Ascending aorta (tissue), 2 donors: ENCODE data around the gene DUSP23. TPM values are rescaled to one million over a fixed set of nuclear protein-coding genes. Genes with fewer than 3 reads are reported as not detected.

Experiments used
- DNase-seq, 2 donors: peaks; one replicate each; pipeline ENCODE4 v3.0.0-alpha.2; 2019; ENCODE audit warnings: low spot score in 2 of 2
- H3K27ac ChIP-seq, 2 donors: fragments of 200-600 bp; sonication (generic); one replicate each; pipeline ENCODE4 v1.5.1; 2016 to 2017; ENCODE audit warnings: mild to moderate bottlenecking in 1 of 2
- H3K27me3 ChIP-seq: fragments of 200-600 bp; sonication (generic); one replicate; pipeline ENCODE4 v1.5.1; 2017
- H3K36me3 ChIP-seq, 2 donors: fragments of 200-600 bp; sonication (generic); one replicate each; pipeline ENCODE4 v1.5.1; 2016
- H3K4me1 ChIP-seq, 2 donors: fragments of 200-600 bp; sonication (generic); one replicate each; pipeline ENCODE4 v1.5.1; 2016 to 2017; ENCODE audit warnings: mild to moderate bottlenecking in 1 of 2
- H3K4me3 ChIP-seq, 2 donors: fragments of 200-600 bp; sonication (generic); one replicate each; pipeline ENCODE4 v1.5.1; 2016 to 2017; ENCODE audit warnings: mild to moderate bottlenecking in 1 of 2
- H3K9me3 ChIP-seq, 2 donors: fragments of 200-600 bp; sonication (generic); one replicate each; pipeline ENCODE4 v1.5.1; 2016
- CTCF ChIP-seq, 3 experiments: fragments of 200-600 bp in 2 of 3; fragments of 450-650 bp in 1 of 3; sonication (generic) in 2 of 3; IDR thresholded peaks; one replicate each; pipeline ENCODE4 v1.5.1; 2016 to 2019; ENCODE audit warnings: antibody characterized with exemption in 3 of 3, mild to moderate bottlenecking in 1 of 3, moderate library complexity in 1 of 3
- intact Hi-C: fragments of 100-400 bp; cut with DNase I; formaldehyde crosslinking; loops from one replicate; pipeline ENCODE4 v1.15.1; 2023
- total RNA-seq: library from RNA; depleted of rRNA; stranded (reverse); fragments of >200 nt; gene quantifications from one replicate; pipeline ENCODE4 v1.1.0, GENCODE V29; 2016

The DUSP23 gene
- total RNA-seq, 1 donor from 2014 or later, result 549 TPM

DNA sequence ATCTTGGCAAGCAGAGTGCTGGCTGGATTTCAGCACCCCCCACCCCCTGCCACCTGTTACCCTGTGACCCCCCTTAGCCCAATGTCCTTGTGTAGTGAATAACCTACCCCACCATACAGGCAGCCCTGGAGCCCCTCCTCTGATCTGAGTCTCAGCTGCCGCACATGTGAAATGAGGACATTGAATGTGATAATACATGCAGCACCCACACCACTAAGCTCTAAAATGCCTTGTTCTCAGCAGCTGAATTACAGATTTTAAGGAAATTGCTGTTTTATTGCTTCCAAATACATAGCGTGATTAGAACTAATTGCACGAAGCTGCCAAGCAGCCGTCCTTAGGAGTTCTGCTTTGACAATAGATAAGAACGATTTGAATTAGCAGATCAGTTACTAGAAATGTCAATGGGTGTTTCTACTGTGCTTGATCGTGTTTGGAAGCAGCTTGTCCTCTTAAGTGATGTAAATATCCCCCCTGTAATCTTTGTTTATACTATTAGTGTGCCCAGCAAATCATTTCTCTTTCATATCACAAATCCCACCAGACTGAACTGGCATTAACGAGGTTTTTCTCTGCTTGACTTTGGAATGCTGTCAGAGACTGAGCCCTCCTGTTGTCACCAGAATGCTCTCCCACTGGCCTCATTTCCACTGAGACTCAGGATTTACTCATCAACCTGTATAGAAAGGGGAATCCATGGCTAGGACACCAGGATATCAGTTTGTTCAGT lies 50.8 kb downstream of the DUSP23 start:
- H3K36me3 ChIP-seq, result peaks cover 0 to 4% of the 10 kb centered on the region in 2 donors
- no peaks in the 10 kb centered on the region for H3K9me3 ChIP-seq
- no peak for TF ChIP-seq CTCF (IDR thresholded peaks at IDR 0.05)
- DNase-seq, result no peak
- H3K4me3 ChIP-seq, result no peak overlapping the region
- no peak overlapping the region for H3K27ac ChIP-seq
- no peaks in the 10 kb centered on the region for H3K4me1 ChIP-seq
- H3K27me3 ChIP-seq, result no peaks in the 10 kb centered on the region
- intact Hi-C loops, result no loop called here

Other genes starting within 250 kb of the DUSP23 start
- gene OR10J5, start 245.0 kb upstream of the DUSP23 start, total RNA-seq, result not detected
- gene APCS, start 193.1 kb upstream of the DUSP23 start, total RNA-seq, result not detected
- gene CRP, start 66.4 kb upstream of the DUSP23 start, total RNA-seq, result 3.8 TPM
- gene FCRL6, start 21.4 kb downstream of the DUSP23 start, total RNA-seq, result not detected
- gene SLAMF8, start 45.9 kb downstream of the DUSP23 start, total RNA-seq, result 6.7 TPM
- not detected for gene VSIG8, start 81.7 kb downstream of the DUSP23 start, total RNA-seq
- gene CFAP45, start 119.2 kb downstream of the DUSP23 start, total RNA-seq, result not detected
- 363 TPM for gene TAGLN2, start 144.5 kb downstream of the DUSP23 start, total RNA-seq
- 0.11 TPM for gene IGSF9, start 164.7 kb downstream of the DUSP23 start, total RNA-seq
- not detected for gene SLAMF9, start 173.3 kb downstream of the DUSP23 start, total RNA-seq